Measurements from ENCODE around the gene TRIO.

The TRIO gene

DNA sequence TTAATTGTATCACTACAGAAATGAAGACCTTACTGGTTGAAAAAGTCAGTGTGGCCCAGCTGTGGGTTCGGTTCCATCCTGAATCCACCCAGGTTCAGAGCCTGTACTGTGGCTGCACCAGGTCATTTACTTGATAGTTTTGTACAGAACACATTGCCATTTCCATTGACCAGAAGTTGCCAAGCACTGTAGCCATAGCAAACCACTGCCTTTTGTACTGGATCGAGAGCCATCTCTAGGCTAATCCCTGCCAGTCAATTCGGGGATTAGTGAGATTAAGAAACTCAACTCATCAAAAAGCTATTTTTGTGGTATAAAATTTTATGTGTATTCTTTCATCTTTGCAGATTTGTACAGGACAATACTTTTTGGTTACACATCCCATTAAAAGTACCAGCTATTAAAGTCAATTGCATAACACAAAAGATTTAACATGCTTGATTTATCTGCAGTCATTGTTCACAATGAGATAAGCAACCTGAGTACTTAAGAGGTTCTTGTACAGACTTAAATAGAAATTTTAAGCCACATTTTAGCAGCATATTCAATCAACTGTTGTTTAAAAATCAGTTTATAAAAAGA, 329.9 kb downstream of the TRIO start:
- Histone ChIP-seq H3K4me2 (ENCODE audit: low read length) (no peak overlapping the region), H2AK5ac (ENCODE audit: low read length) (no peak overlapping the region), H3K79me2 (ENCODE audit: control insufficient read depth, insufficient read depth, low read length) (no peaks in the 10 kb centered on the region), H4K5ac (ENCODE audit: low read length) (no peak overlapping the region), H2BK15ac (replicated peaks; ENCODE audit: low read depth) (no peak overlapping the region), H3K18ac (ENCODE audit: low read length) (no peak overlapping the region), H2BK120ac (ENCODE audit: low read depth, low read length) (no peak overlapping the region), H3K4ac (ENCODE audit: low read depth, low read length) (no peak overlapping the region), H2BK5ac (ENCODE audit: low read length) (no peak overlapping the region), H3K23ac (ENCODE audit: low read length) (no peak overlapping the region), H3K4me3 (ENCODE audit: low read length) (no peak overlapping the region), H3K56ac (ENCODE audit: low read length) (no peak overlapping the region), H3K79me1 (ENCODE audit: low read length) (no peaks in the 10 kb centered on the region), H3K4me1 (ENCODE audit: control insufficient read depth, low read depth, low read length) (no peaks in the 10 kb centered on the region), H3K36me3 (ENCODE audit: control insufficient read depth, insufficient read depth, low read length) (no peaks in the 10 kb centered on the region), H3K27ac (ENCODE audit: low read depth, low read length) (no peak overlapping the region), H4K8ac (ENCODE audit: low read depth, low read length) (no peak overlapping the region), H3K9ac (ENCODE audit: low read length) (no peak overlapping the region), H3K27me3 (ENCODE audit: insufficient read depth, low read length, poor library complexity) (no peaks in the 10 kb centered on the region)
- DNase-seq, result no peak
- no CpG with 5 or more reads among the region's 3 CpGs for WGBS (ENCODE audit: extremely low coverage, insufficient coverage, low lambda C conversion rate)

DNA sequence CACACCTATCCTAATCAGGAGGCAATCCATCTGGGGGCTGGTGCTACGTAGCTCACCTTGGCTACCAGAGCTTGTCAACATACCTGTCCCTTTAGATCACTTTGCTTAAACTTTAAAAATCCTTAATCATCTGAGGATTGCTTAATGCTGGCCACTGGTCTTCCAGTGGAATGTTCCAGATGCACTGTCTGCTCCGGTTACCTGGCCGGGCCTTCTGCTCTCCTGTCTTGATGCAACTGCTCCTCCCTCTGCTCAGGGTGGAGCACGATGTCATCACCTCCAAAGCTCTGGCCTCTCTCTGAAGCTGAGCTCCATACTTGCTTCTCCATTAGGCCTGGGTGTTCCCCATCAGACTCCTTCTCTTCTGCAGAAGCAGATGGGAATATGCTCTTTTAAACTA, 331.9 kb downstream of the TRIO start:
- no CpG with 5 or more reads among the region's 4 CpGs for WGBS (ENCODE audit: extremely low coverage, insufficient coverage, low lambda C conversion rate)
- H3K9ac ChIP-seq (ENCODE audit: low read length), result no peak overlapping the region
- no peak overlapping the region for H4K8ac ChIP-seq (ENCODE audit: low read depth, low read length)
- H3K56ac ChIP-seq (ENCODE audit: low read length), result no peak overlapping the region
- H2BK120ac ChIP-seq (ENCODE audit: low read depth, low read length), result no peak overlapping the region
- no peak overlapping the region for H3K4me3 ChIP-seq (ENCODE audit: low read length)
- H3K4me2 ChIP-seq (ENCODE audit: low read length), result no peak overlapping the region
- H4K5ac ChIP-seq (ENCODE audit: low read length), result no peak overlapping the region
- no peak overlapping the region for H3K23ac ChIP-seq (ENCODE audit: low read length)
- H3K18ac ChIP-seq (ENCODE audit: low read length), result no peak overlapping the region
- DNase-seq, result no peak
- H3K79me1 ChIP-seq (ENCODE audit: low read length), result no peaks in the 10 kb centered on the region
- H2BK15ac ChIP-seq (replicated peaks; ENCODE audit: low read depth), result no peak overlapping the region
- no peak overlapping the region for H2AK5ac ChIP-seq (ENCODE audit: low read length)
- H3K27ac ChIP-seq (ENCODE audit: low read depth, low read length), result no peak overlapping the region
- no peaks in the 10 kb centered on the region for H3K36me3 ChIP-seq (ENCODE audit: control insufficient read depth, insufficient read depth, low read length)
- H3K4ac ChIP-seq (ENCODE audit: low read depth, low read length), result no peak overlapping the region
- no peak overlapping the region for H2BK5ac ChIP-seq (ENCODE audit: low read length)
- H3K27me3 ChIP-seq (ENCODE audit: insufficient read depth, low read length, poor library complexity), result no peaks in the 10 kb centered on the region
- H3K4me1 ChIP-seq (ENCODE audit: control insufficient read depth, low read depth, low read length), result no peaks in the 10 kb centered on the region
- no peaks in the 10 kb centered on the region for H3K79me2 ChIP-seq (ENCODE audit: control insufficient read depth, insufficient read depth, low read length)

GRCh38 chr5:14476786-14477435, 333.8 kb downstream of the TRIO start:
- Histone ChIP-seq H3K36me3 (ENCODE audit: control insufficient read depth, insufficient read depth, low read length) (no peaks in the 10 kb centered on the region), H3K27me3 (ENCODE audit: insufficient read depth, low read length, poor library complexity) (no peaks in the 10 kb centered on the region), H3K23ac (ENCODE audit: low read length) (no peak overlapping the region), H3K18ac (ENCODE audit: low read length) (no peak overlapping the region), H3K4me3 (ENCODE audit: low read length) (no peak overlapping the region), H3K4ac (ENCODE audit: low read depth, low read length) (no peak overlapping the region), H4K5ac (ENCODE audit: low read length) (no peak overlapping the region), H3K27ac (ENCODE audit: low read depth, low read length) (no peak overlapping the region), H3K56ac (ENCODE audit: low read length) (no peak overlapping the region), H2BK5ac (ENCODE audit: low read length) (no peak overlapping the region), H3K79me1 (ENCODE audit: low read length) (no peaks in the 10 kb centered on the region), H3K4me1 (ENCODE audit: control insufficient read depth, low read depth, low read length) (no peaks in the 10 kb centered on the region), H2BK15ac (replicated peaks; ENCODE audit: low read depth) (no peak overlapping the region), H3K9ac (ENCODE audit: low read length) (no peak overlapping the region), H2BK120ac (ENCODE audit: low read depth, low read length) (no peak overlapping the region), H3K4me2 (ENCODE audit: low read length) (no peak overlapping the region), H3K79me2 (ENCODE audit: control insufficient read depth, insufficient read depth, low read length) (no peaks in the 10 kb centered on the region), H4K8ac (ENCODE audit: low read depth, low read length) (no peak overlapping the region), H2AK5ac (ENCODE audit: low read length) (no peak overlapping the region)
- no peak for DNase-seq
- WGBS (ENCODE audit: extremely low coverage, insufficient coverage, low lambda C conversion rate), result 100% methylated on average over 2 of the region's 4 CpGs

DNA sequence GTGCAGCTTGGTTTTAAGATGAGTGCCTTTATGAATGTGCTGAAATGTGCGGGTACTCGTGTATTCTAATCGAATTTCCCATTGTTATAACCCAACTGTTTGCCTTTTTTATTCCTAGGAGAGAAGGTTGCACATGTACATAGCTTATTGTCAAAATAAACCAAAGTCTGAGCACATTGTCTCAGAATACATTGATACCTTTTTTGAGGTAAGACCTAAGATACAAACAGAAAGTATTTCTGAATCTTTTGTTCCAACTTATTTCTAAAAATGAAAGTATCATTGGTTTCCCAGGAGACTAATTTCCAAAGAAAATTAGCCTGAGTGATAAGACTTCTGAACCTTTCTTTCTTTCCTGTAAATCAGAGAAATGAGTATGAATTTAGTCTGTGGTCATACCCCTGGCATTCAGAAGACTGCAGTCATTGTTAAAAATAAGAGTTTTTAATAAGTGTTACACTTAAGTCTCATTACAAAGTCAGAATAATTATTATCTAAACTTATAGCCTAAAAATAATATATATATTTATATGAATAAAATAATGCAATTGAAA, 336.1 kb downstream of the TRIO start:
- H2BK15ac ChIP-seq (replicated peaks; ENCODE audit: low read depth), result no peak overlapping the region
- H3K79me1 ChIP-seq (ENCODE audit: low read length), result no peaks in the 10 kb centered on the region
- no peak overlapping the region for H2AK5ac ChIP-seq (ENCODE audit: low read length)
- no peaks in the 10 kb centered on the region for H3K79me2 ChIP-seq (ENCODE audit: control insufficient read depth, insufficient read depth, low read length)
- H3K4ac ChIP-seq (ENCODE audit: low read depth, low read length), result no peak overlapping the region
- H3K27me3 ChIP-seq (ENCODE audit: insufficient read depth, low read length, poor library complexity), result no peaks in the 10 kb centered on the region
- H2BK120ac ChIP-seq (ENCODE audit: low read depth, low read length), result no peak overlapping the region
- DNase-seq, result no peak
- no peaks in the 10 kb centered on the region for H3K4me1 ChIP-seq (ENCODE audit: control insufficient read depth, low read depth, low read length)
- WGBS (ENCODE audit: extremely low coverage, insufficient coverage, low lambda C conversion rate), result no CpG with 5 or more reads among the region's 3 CpGs
- no peak overlapping the region for H4K8ac ChIP-seq (ENCODE audit: low read depth, low read length)
- H3K36me3 ChIP-seq (ENCODE audit: control insufficient read depth, insufficient read depth, low read length), result peaks cover 2% of the 10 kb centered on the region
- H2BK5ac ChIP-seq (ENCODE audit: low read length), result no peak overlapping the region
- no peak overlapping the region for H3K23ac ChIP-seq (ENCODE audit: low read length)
- H3K9ac ChIP-seq (ENCODE audit: low read length), result no peak overlapping the region
- H4K5ac ChIP-seq (ENCODE audit: low read length), result no peak overlapping the region
- no peak overlapping the region for H3K27ac ChIP-seq (ENCODE audit: low read depth, low read length)
- H3K56ac ChIP-seq (ENCODE audit: low read length), result no peak overlapping the region
- H3K4me3 ChIP-seq (ENCODE audit: low read length), result no peak overlapping the region
- H3K4me2 ChIP-seq (ENCODE audit: low read length), result no peak overlapping the region
- H3K18ac ChIP-seq (ENCODE audit: low read length), result no peak overlapping the region

- no peak overlapping the region for H2BK15ac ChIP-seq (replicated peaks; ENCODE audit: low read depth)
- WGBS (ENCODE audit: extremely low coverage, insufficient coverage, low lambda C conversion rate), result no CpG with 5 or more reads among the region's 8 CpGs
These were observed 338.2 kb downstream of the TRIO start for GRCh38 chr5:14481349-14481748.

More at GRCh38 chr5:14481349-14481748, 338.2 kb downstream of the TRIO start:
- H4K8ac ChIP-seq (ENCODE audit: low read depth, low read length), result no peak overlapping the region
- no peak overlapping the region for H3K27ac ChIP-seq (ENCODE audit: low read depth, low read length)
- DNase-seq, result no peak
- H3K4me1 ChIP-seq (ENCODE audit: control insufficient read depth, low read depth, low read length), result no peaks in the 10 kb centered on the region
- no peaks in the 10 kb centered on the region for H3K27me3 ChIP-seq (ENCODE audit: insufficient read depth, low read length, poor library complexity)
- no peak overlapping the region for H3K23ac ChIP-seq (ENCODE audit: low read length)
- H2BK120ac ChIP-seq (ENCODE audit: low read depth, low read length), result no peak overlapping the region
- H3K79me1 ChIP-seq (ENCODE audit: low read length), result no peaks in the 10 kb centered on the region
- H3K4ac ChIP-seq (ENCODE audit: low read depth, low read length), result no peak overlapping the region
- no peak overlapping the region for H3K18ac ChIP-seq (ENCODE audit: low read length)
- H3K56ac ChIP-seq (ENCODE audit: low read length), result no peak overlapping the region
- no peak overlapping the region for H2AK5ac ChIP-seq (ENCODE audit: low read length)
- peaks cover 2% of the 10 kb centered on the region for H3K36me3 ChIP-seq (ENCODE audit: control insufficient read depth, insufficient read depth, low read length)
- no peak overlapping the region for H3K4me2 ChIP-seq (ENCODE audit: low read length)
- H3K4me3 ChIP-seq (ENCODE audit: low read length), result no peak overlapping the region
- no peaks in the 10 kb centered on the region for H3K79me2 ChIP-seq (ENCODE audit: control insufficient read depth, insufficient read depth, low read length)
- no peak overlapping the region for H3K9ac ChIP-seq (ENCODE audit: low read length)
- no peak overlapping the region for H2BK5ac ChIP-seq (ENCODE audit: low read length)
- H4K5ac ChIP-seq (ENCODE audit: low read length), result no peak overlapping the region
